Breast epithelium (tissue), 4 donors: Measurements from ENCODE around the gene AGPAT2. TPM values are rescaled to one million over a fixed set of nuclear protein-coding genes. Genes with fewer than 3 reads are reported as not detected.
A peak's percentile ranks its signal among the peaks of the same experiment; 100 is the strongest.

Experiments
- DNase-seq, 2 donors: peaks; one replicate each; pipeline ENCODE4 v3.0.0-alpha.2; 2019; ENCODE audit warnings: low spot score in 2 of 2
- H3K27ac ChIP-seq, 2 donors: fragments of 200-600 bp; sonication (generic) in 1 of 2; one replicate each; pipeline ENCODE4 v1.5.1; 2016 to 2019; ENCODE audit warnings: mild to moderate bottlenecking in 1 of 2
- H3K27me3 ChIP-seq, 2 donors: fragments of 200-600 bp; sonication (generic) in 1 of 2; one replicate each; pipeline versions ENCODE4 v1.5.1 to v1.6.0; 2017 to 2019; ENCODE audit warnings: control low read depth in 1 of 2, mild to moderate bottlenecking in 1 of 2
- H3K36me3 ChIP-seq: fragments of 200-600 bp; one replicate; pipeline ENCODE4 v1.5.1; 2019
- H3K4me1 ChIP-seq, 2 donors: fragments of 200-600 bp; sonication (generic); one replicate each; pipeline ENCODE4 v1.5.1; 2016 to 2019; ENCODE audit warnings: control low read depth in 1 of 2
- H3K4me3 ChIP-seq, 3 donors: fragments of 200-600 bp; sonication (generic); 1 replicate in 2 of 3; 2 replicates in 1 of 3; pipeline ENCODE4 v1.5.1; 2016 to 2019; ENCODE audit warnings: mild to moderate bottlenecking in 3 of 3, moderate library complexity in 2 of 3
- H3K9me3 ChIP-seq, 2 donors: fragments of 200-600 bp; sonication (generic) in 1 of 2; one replicate each; pipeline ENCODE4 v1.5.1; 2016 to 2019; ENCODE audit warnings: control low read depth in 1 of 2
- POLR2A ChIP-seq: fragments of 450-650 bp; IDR thresholded peaks from one replicate; pipeline ENCODE4 v1.6.1; 2016; ENCODE audit warnings: antibody characterized with exemption, mild to moderate bottlenecking, moderate library complexity
- POLR2AphosphoS5 ChIP-seq, 3 donors: sonication (generic); formaldehyde crosslinking; IDR thresholded peaks; one replicate each; pipeline ENCODE4 v1.6.1; 2017; ENCODE audit warnings: antibody characterized with exemption in 3 of 3
- intact Hi-C: fragments of 100-400 bp; cut with DNase I; formaldehyde crosslinking; loops from one replicate; pipeline ENCODE4 v1.15.1; 2023; ENCODE audit warnings: low total_unique reads
- total RNA-seq, 3 donors: library from RNA; depleted of rRNA; stranded (reverse); fragments of >200 nt; gene quantifications; one replicate each; pipeline ENCODE4 v1.1.0, GENCODE V29; 2016
- TF ChIP-seq, protein P1 (sequence below), 3 donors: fragments of 450-650 bp; IDR thresholded peaks; one replicate each; pipeline ENCODE4 v1.5.1; 2016 to 2017; ENCODE audit warnings: antibody characterized with exemption in 3 of 3, mild to moderate bottlenecking in 3 of 3, moderate library complexity in 3 of 3

AGPAT2 gene
- total RNA-seq, 3 donors from 2014 or later: 106 to 551 (median 110) TPM

DNA sequence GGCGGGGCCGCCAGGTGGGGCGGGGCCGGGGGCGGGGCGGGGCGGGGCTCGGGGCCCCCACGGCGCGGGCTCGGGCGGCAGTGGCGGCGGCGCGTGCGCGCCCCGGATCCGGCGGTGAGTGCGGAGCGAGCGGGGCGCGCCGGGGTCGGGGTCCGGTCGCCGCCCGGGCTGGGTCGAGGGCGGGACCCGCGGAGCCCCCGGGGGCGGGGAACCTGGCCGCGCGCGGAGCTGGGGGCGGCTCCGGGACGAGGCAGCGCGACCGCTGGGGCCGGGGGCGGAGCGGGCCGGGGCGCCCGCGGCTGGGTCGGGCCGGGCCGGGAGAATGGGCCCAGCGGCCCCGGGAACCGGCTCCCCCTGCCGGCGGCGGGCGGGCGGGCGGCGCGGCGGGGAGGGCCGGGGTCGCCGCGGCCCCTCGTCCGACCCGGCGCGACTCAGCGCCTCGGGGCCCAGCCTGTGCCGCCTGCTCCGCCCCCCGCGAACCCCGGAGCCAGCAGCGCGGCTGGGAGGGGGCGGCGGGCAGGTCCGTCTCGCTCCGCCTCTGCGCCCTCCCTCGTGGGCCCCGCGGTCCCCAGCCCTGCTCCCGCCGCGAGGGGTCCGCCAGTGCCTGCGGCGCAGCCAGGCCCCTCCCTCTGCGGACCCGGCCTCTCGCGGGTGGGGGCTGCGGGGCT lies 21.4 kb downstream of the AGPAT2 start:
- Histone ChIP-seq H3K27ac (no peak overlapping the region), H3K9me3 (no peaks in the 10 kb centered on the region), H3K36me3 (no peaks in the 10 kb centered on the region), H3K4me1 (peaks cover 0 to 4% of the 10 kb centered on the region in 2 donors), H3K27me3 (peaks cover 3 to 58% of the 10 kb centered on the region in 2 donors), H3K4me3 (peak overlapping the region; percentile 47 to 69 (median 51))
- DNase-seq: no peak
- intact Hi-C loops: no loop called here
- TF ChIP-seq POLR2AphosphoS5 (IDR thresholded peaks at IDR 0.05) (no peak), POLR2A (no peak)
- TF ChIP-seq, protein P1, sequence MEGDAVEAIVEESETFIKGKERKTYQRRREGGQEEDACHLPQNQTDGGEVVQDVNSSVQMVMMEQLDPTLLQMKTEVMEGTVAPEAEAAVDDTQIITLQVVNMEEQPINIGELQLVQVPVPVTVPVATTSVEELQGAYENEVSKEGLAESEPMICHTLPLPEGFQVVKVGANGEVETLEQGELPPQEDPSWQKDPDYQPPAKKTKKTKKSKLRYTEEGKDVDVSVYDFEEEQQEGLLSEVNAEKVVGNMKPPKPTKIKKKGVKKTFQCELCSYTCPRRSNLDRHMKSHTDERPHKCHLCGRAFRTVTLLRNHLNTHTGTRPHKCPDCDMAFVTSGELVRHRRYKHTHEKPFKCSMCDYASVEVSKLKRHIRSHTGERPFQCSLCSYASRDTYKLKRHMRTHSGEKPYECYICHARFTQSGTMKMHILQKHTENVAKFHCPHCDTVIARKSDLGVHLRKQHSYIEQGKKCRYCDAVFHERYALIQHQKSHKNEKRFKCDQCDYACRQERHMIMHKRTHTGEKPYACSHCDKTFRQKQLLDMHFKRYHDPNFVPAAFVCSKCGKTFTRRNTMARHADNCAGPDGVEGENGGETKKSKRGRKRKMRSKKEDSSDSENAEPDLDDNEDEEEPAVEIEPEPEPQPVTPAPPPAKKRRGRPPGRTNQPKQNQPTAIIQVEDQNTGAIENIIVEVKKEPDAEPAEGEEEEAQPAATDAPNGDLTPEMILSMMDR (IDR thresholded peaks at IDR 0.05): no peak

DNA sequence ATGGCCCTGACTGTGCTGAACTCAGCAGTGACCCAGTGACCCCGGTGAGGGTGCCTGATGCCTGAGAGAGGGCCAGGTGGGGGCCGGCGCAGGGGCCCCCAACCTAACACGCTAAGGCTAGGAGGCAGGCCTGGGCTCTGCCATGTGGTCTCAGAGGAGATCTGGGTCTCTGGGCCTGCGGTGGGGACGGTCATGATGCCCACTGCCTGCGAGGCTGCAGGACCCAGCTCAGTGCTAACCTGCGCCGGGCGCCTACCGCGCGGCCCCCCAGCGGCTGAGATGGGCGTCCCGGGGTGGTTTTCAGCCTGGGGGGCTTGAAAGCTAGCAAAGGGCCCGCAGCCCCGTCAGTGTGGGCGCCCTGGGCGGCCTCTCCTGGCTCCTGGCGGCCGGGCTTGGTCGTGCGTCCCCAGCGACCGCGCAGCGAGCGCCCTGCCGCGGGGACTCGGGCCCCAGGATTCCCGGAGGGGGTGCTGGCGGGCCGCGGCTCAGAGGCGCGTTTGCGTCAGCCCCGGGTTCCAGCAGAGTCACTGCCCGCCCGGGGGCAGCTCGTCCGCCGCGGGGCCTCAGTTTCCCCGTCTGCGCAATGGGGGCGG lies 22.1 kb downstream of the AGPAT2 start:
- intact Hi-C loops: no loop called here
- DNase-seq: no peak
- Histone ChIP-seq H3K9me3 (no peaks in the 10 kb centered on the region), H3K27ac (peak overlapping the region in 1 of 2 donors; percentile 13), H3K27me3 (peaks cover 2 to 59% of the 10 kb centered on the region in 2 donors), H3K4me1 (peaks cover 0 to 4% of the 10 kb centered on the region in 2 donors), H3K36me3 (no peaks in the 10 kb centered on the region), H3K4me3 (peak overlapping the region; percentile 47 to 69 (median 51))
- no peak for TF ChIP-seq POLR2AphosphoS5 (IDR thresholded peaks at IDR 0.05)
- TF ChIP-seq POLR2A: no peak
- TF ChIP-seq, protein P1 (IDR thresholded peaks at IDR 0.05): no peak

DNA sequence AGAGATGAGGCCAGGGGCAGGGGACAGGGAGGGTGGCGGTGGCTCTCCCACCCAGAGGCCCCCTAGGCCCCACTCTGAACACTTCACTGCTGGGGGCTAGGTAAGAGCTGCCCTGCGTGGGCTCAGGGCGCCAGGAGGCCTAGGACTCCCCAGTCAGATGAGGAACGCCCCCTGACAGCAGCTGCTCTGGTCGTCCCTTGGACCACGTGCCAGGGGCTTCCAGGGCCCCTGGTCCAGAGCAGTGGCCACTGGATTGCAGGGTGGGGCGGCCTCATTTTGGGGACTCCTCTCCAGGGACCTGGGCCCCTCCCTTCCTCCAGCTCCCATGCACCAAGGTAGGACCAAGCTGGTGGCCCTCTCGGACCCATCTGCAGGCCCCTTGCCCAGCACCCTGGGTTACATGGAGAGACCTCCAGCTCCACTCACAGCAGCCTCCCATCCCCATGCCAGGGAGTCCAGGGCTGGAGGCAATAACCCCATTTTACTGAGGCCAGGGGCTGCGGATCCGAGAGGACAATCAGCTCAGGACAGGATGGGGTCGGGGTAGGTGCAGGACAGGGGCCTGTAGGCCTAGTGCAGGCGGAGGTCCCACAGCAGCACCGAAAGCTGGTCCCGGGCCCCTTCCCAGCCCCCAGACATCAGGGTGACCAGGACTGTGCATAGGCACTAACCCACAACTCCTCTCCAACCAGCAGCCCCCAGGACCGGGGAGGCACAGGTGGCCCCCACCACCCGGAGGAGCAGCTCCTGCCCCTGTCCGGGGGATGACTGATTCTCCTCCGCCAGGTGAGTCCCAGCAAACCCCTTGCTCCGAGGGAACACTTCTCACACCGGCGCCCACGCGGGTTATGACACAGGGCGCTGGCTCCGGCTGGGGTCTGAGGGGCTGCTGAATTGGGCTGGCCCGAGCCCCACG lies 23.0 kb downstream of the AGPAT2 start:
- TF ChIP-seq, protein P1 (IDR thresholded peaks at IDR 0.05): no peak
- TF ChIP-seq POLR2A (no peak), POLR2AphosphoS5 (IDR thresholded peaks at IDR 0.05) (no peak)
- no peak for DNase-seq
- Histone ChIP-seq H3K4me3 (peak overlapping the region; percentile 47 to 69 (median 51)), H3K4me1 (peaks cover 0 to 4% of the 10 kb centered on the region in 2 donors), H3K27me3 (peaks cover 0 to 57% of the 10 kb centered on the region in 2 donors), H3K27ac (peak overlapping the region in 1 of 2 donors; percentile 25), H3K9me3 (no peaks in the 10 kb centered on the region), H3K36me3 (no peaks in the 10 kb centered on the region)
- intact Hi-C loops: no loop called here

DNA sequence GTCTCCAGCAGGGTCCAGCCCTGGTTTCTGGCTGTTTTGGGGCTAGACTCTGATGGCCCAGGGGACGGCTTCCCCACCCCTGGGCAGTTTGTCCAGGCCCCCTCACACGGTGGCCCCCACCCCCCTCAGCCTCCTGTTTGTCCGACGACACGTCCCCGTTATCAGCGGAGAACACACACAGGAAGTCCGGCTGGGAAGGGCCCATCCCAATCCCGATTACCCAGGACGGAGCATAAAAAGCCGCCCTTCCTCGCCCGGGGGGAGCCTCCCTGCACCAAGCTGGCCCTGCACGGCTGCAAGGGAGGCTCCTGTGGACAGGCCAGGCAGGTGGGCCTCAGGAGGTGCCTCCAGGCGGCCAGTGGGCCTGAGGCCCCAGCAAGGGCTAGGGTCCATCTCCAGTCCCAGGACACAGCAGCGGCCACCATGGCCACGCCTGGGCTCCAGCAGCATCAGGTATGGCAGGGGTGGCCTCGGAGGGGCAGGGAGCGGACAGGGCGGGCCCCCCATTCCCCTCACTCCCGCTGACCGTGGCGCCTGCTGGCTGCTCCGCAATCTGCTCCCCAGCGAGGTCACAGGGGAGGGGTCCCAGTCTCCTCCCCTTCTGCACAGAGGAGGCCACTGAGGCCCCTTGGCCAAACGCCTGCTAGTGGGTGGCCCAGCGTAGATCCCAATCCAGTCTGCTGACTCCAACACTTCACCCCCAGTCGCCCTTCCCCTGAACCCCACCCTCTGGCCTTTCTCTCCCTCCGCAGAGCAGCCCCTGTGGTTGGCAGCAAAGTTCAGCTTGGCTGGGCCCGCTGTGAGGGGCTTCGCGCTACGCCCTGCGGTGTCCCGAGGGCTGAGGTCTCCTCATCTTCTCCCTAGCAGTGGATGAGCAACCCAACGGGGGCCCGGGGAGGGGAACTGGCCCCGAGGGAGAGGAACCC lies 24.3 kb downstream of the AGPAT2 start, which contains the start of gene EGFL7:
Gene EGFL7 (plus strand): TSS at position 261 of the 926 bp plus-strand sequence. CDS start 5,367 bp downstream, outside the sequence.
- peak within 1 kb of the TSS; percentile 10 to 87 for H3K27ac ChIP-seq
- peak within 1 kb of the TSS; percentile 47 to 69 (median 51) for H3K4me3 ChIP-seq
- no peaks in the 10 kb centered on the region for H3K9me3 ChIP-seq
- no peak for DNase-seq
- H3K4me1 ChIP-seq: peaks cover 0 to 4% of the 10 kb centered on the region in 2 donors
- H3K27me3 ChIP-seq: peaks cover 0 to 67% of the 10 kb centered on the region in 2 donors
- no peaks in the 10 kb centered on the region for H3K36me3 ChIP-seq
- intact Hi-C loops: no loop called here
- TF ChIP-seq POLR2A: no peak
- TF ChIP-seq POLR2AphosphoS5 (IDR thresholded peaks at IDR 0.05): peak; percentile 17 to 85 (median 72)
- TF ChIP-seq, protein P1 (IDR thresholded peaks at IDR 0.05): no peak
